ENCODE results near the gene IRF9. TPM values are rescaled to one million over a fixed set of nuclear protein-coding genes. Genes with fewer than 3 reads are reported as not detected.
A peak's percentile ranks its signal among the peaks of the same experiment; 100 is the strongest.

Gene IRF9
- total RNA-seq, 4 donors from 2014 or later: 55.7 to 106 (median 65.8) TPM

GRCh38 chr14:24213866-24214662, 53.0 kb downstream of the IRF9 start:
- Histone ChIP-seq H3K36me3 (peaks cover 0 to 41% (median 15%) of the 10 kb centered on the region in 3 donors), H3K9me3 (no peaks in the 10 kb centered on the region), H3K27me3 (no peaks in the 10 kb centered on the region), H3K27ac (peak overlapping the region; percentile 79 to 98 (median 94)), H3K4me1 (peaks cover 0 to 41% (median 25%) of the 10 kb centered on the region in 4 donors), H3K4me3 (peak overlapping the region; percentile 55 to 89 (median 70))
- DNase-seq (ENCODE audit: low spot score in 2 of 2): no peak
- TF ChIP-seq POLR2A (IDR thresholded peaks at IDR 0.05): no peak
- no peak for TF ChIP-seq EP300 (IDR thresholded peaks at IDR 0.05)
- TF ChIP-seq, protein P1, sequence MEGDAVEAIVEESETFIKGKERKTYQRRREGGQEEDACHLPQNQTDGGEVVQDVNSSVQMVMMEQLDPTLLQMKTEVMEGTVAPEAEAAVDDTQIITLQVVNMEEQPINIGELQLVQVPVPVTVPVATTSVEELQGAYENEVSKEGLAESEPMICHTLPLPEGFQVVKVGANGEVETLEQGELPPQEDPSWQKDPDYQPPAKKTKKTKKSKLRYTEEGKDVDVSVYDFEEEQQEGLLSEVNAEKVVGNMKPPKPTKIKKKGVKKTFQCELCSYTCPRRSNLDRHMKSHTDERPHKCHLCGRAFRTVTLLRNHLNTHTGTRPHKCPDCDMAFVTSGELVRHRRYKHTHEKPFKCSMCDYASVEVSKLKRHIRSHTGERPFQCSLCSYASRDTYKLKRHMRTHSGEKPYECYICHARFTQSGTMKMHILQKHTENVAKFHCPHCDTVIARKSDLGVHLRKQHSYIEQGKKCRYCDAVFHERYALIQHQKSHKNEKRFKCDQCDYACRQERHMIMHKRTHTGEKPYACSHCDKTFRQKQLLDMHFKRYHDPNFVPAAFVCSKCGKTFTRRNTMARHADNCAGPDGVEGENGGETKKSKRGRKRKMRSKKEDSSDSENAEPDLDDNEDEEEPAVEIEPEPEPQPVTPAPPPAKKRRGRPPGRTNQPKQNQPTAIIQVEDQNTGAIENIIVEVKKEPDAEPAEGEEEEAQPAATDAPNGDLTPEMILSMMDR (IDR thresholded peaks at IDR 0.05): no peak
- whole genome bisulfite sequencing, 2 donors: 92% methylated on average over 7 of the region's 7 CpGs

GRCh38 chr14:24215495-24216344, 54.7 kb downstream of the IRF9 start, which contains the start of gene MDP1:
Gene MDP1, minus strand, starts transcription at chr14:24216066. Its CDS starts 111 bp downstream, at chr14:24215955.
- peak; percentile 77 to 82 for DNase-seq (ENCODE audit: low spot score in 2 of 2)
- TF ChIP-seq POLR2A (IDR thresholded peaks at IDR 0.05): peak; percentile 44 to 77
- TF ChIP-seq, protein P1 (IDR thresholded peaks at IDR 0.05): peak; percentile 39 to 70 (median 60)
- peak; percentile 25 to 95 for TF ChIP-seq EP300 (IDR thresholded peaks at IDR 0.05)
- WGBS, 2 donors: 1% methylated on average over 40 of the region's 40 CpGs
- H3K36me3 ChIP-seq: peaks cover 0 to 24% (median 0%) of the 10 kb centered on the region in 3 donors
- H3K9me3 ChIP-seq: no peaks in the 10 kb centered on the region
- H3K4me1 ChIP-seq: peaks cover 0 to 41% (median 25%) of the 10 kb centered on the region in 4 donors
- H3K27me3 ChIP-seq: no peaks in the 10 kb centered on the region
- H3K27ac ChIP-seq: peak within 1 kb of the TSS; percentile 83 to 98 (median 92)
- peak within 1 kb of the TSS; percentile 70 to 89 (median 79) for H3K4me3 ChIP-seq

Small RNAs within 50 kb of the gene (small RNA-seq; reads per million reads assigned to genes)
- gene AL136295.4 (not detected), gene CHMP4A (not detected), gene IPO4 (not detected), gene IRF9 (not detected), gene MDP1 (not detected), gene RNA5SP383 (not detected)

Other genes starting within 250 kb of the IRF9 start
- gene DHRS4, start 207.5 kb upstream of the IRF9 start, total RNA-seq: 10 to 100 TPM; 28.8 to 61.5 (median 49.8) TPM
- 10 to 100 TPM; 15.3 to 19.6 (median 17.7) TPM for gene DHRS4L2, start 172.3 kb upstream of the IRF9 start, total RNA-seq
- gene CARMIL3, start 109.3 kb upstream of the IRF9 start, total RNA-seq: under 1 TPM in 3 of 4 donors, not detected in 1; 0.42 to 0.60 (median 0.44) TPM
- gene CPNE6, start 89.7 kb upstream of the IRF9 start, total RNA-seq: not detected
- gene PCK2, start 67.0 kb upstream of the IRF9 start, total RNA-seq: 10 to 100 TPM; 28.9 to 49.2 (median 34.3) TPM
- 100 to 1,000 TPM in 2 of 4 donors, 10 to 100 TPM in 2; 68.9 to 126 (median 98.9) TPM for gene DCAF11, start 46.5 kb upstream of the IRF9 start, total RNA-seq
- gene NRL, start 46.3 kb upstream of the IRF9 start, total RNA-seq: 1 to 10 TPM; 4.8 to 7.0 (median 5.9) TPM
- 1 to 10 TPM in 1 of 4 donors, under 1 TPM in 1, not detected in 2; 0.78 to 1.3 TPM for gene FITM1, start 30.6 kb upstream of the IRF9 start, total RNA-seq
- gene PSME1, start 25.1 kb upstream of the IRF9 start, total RNA-seq: 100 to 1,000 TPM in 3 of 4 donors, 10 to 100 TPM in 1; 96.9 to 130 (median 110) TPM
- gene EMC9, start 19.7 kb upstream of the IRF9 start, total RNA-seq: 10 to 100 TPM in 2 of 4 donors, 1 to 10 TPM in 2; 9.2 to 22.7 (median 14.4) TPM
- gene PSME2, start 14.7 kb upstream of the IRF9 start, total RNA-seq: 10 to 100 TPM; 33.7 to 64.0 (median 51.9) TPM
- 100 to 1,000 TPM in 1 of 4 donors, 10 to 100 TPM in 3; 33.5 to 112 (median 72.9) TPM for gene RNF31, start 13.8 kb upstream of the IRF9 start, total RNA-seq
- 10 to 100 TPM in 3 of 4 donors, 1 to 10 TPM in 1; 6.5 to 25.5 (median 16.3) TPM for gene REC8, start 10.8 kb downstream of the IRF9 start, total RNA-seq
- gene IPO4, start 27.6 kb downstream of the IRF9 start, total RNA-seq: 10 to 100 TPM; 19.4 to 88.5 (median 26.9) TPM
- 10 to 100 TPM; 46.8 to 61.3 (median 54.6) TPM for gene TM9SF1, start 34.2 kb downstream of the IRF9 start, total RNA-seq
- gene TSSK4, start 44.4 kb downstream of the IRF9 start, total RNA-seq: not detected
- 100 to 1,000 TPM in 1 of 4 donors, 10 to 100 TPM in 3; 43.9 to 118 (median 82.1) TPM for gene CHMP4A, start 52.2 kb downstream of the IRF9 start, total RNA-seq
- gene MDP1, start 54.8 kb downstream of the IRF9 start, total RNA-seq: 10 to 100 TPM; 16.5 to 48.3 (median 28.9) TPM
- gene NEDD8, start 71.1 kb downstream of the IRF9 start, total RNA-seq: 100 to 1,000 TPM in 2 of 4 donors, 10 to 100 TPM in 2; 68.6 to 109 (median 98.3) TPM
- gene GMPR2, start 71.7 kb downstream of the IRF9 start, total RNA-seq: 10 to 100 TPM; 46.5 to 63.4 (median 57.2) TPM
- 10 to 100 TPM; 53.9 to 66.4 (median 60.8) TPM for gene TINF2, start 81.4 kb downstream of the IRF9 start, total RNA-seq
- gene TGM1, start 101.9 kb downstream of the IRF9 start, total RNA-seq: 10 to 100 TPM; 13.5 to 53.5 (median 19.4) TPM
- 10 to 100 TPM; 36.5 to 68.4 (median 42.9) TPM for gene RABGGTA, start 110.3 kb downstream of the IRF9 start, total RNA-seq
- gene DHRS1, start 138.5 kb downstream of the IRF9 start, total RNA-seq: 10 to 100 TPM; 15.7 to 43.5 (median 22.6) TPM
- 10 to 100 TPM; 17.0 to 24.9 (median 20.4) TPM for gene NOP9, start 138.6 kb downstream of the IRF9 start, total RNA-seq
- gene CIDEB, start 146.7 kb downstream of the IRF9 start, total RNA-seq: 10 to 100 TPM in 3 of 4 donors, 1 to 10 TPM in 1; 9.4 to 34.5 (median 14.2) TPM
- gene LTB4R2, start 148.9 kb downstream of the IRF9 start, total RNA-seq: 10 to 100 TPM; 15.5 to 31.5 (median 20.2) TPM
- gene LTB4R, start 150.2 kb downstream of the IRF9 start, total RNA-seq: 10 to 100 TPM in 3 of 4 donors, 1 to 10 TPM in 1; 8.4 to 14.4 (median 11.8) TPM
- 10 to 100 TPM; 32.0 to 68.1 (median 53.2) TPM for gene ADCY4, start 173.8 kb downstream of the IRF9 start, total RNA-seq
- 1 to 10 TPM; 4.0 to 9.6 (median 9.0) TPM for gene RIPK3, start 178.7 kb downstream of the IRF9 start, total RNA-seq
- 100 to 1,000 TPM in 2 of 4 donors, 10 to 100 TPM in 2; 58.6 to 132 (median 99.1) TPM for gene NFATC4, start 206.9 kb downstream of the IRF9 start, total RNA-seq
- gene NYNRIN, start 237.7 kb downstream of the IRF9 start, total RNA-seq: 10 to 100 TPM; 17.4 to 24.7 (median 19.4) TPM

Data from tibial nerve (tissue), 4 donors.